ENCODE data around the gene PLCD3. TPM values are rescaled to one million over a fixed set of nuclear protein-coding genes. Genes with fewer than 3 reads are reported as not detected.

PLCD3 gene
- total and polyA plus RNA-seq, 2 of the 13 experiments (the other 11 are each of a cell fraction or from before 2014, with no cell fraction given): 11.3 to 39.1 TPM

DNA sequence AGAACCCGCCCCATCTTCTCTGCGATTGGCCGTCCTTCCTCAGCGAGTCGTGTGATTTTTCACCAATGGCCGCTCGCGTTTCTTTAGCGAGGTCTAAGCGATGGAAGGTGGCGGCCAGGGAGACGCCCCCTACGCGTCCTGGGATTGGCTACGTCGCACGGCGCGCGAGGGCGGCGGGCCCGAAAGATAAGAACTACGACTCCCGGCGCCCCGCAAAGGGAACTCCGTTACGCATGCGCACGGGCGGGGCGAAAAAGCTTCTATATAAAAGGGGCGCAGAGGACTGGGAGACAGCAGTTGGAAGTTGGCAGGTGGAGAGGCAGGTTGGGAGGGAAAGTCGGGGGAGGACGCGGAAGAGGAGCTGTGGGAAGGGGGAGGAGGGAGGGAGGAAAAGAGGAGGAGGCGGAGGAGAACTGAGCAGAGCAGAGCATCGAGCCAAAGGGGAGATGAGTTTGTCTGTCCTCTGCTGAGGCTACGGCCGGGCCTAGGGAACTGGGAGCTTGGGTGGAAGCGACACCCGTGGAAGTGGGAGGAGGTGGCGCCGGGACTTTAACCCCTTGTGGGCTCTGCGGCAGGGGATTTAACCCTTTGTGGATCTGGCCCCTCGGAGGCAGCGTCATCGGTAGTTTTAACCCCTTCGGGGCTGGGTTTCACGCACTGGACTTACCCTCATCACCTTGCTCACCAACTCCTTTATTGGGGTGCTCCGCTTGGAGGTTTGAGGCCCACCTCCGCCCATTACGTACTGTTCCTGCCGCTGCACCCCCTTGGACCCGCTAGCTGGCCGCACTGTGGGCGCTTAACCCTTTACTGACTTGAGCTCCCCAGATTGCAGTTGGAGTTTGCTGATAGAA lies 16.1 kb upstream of the PLCD3 start, which contains the start of gene HEXIM1 (continued):
- TF ChIP-seq, protein P1, sequence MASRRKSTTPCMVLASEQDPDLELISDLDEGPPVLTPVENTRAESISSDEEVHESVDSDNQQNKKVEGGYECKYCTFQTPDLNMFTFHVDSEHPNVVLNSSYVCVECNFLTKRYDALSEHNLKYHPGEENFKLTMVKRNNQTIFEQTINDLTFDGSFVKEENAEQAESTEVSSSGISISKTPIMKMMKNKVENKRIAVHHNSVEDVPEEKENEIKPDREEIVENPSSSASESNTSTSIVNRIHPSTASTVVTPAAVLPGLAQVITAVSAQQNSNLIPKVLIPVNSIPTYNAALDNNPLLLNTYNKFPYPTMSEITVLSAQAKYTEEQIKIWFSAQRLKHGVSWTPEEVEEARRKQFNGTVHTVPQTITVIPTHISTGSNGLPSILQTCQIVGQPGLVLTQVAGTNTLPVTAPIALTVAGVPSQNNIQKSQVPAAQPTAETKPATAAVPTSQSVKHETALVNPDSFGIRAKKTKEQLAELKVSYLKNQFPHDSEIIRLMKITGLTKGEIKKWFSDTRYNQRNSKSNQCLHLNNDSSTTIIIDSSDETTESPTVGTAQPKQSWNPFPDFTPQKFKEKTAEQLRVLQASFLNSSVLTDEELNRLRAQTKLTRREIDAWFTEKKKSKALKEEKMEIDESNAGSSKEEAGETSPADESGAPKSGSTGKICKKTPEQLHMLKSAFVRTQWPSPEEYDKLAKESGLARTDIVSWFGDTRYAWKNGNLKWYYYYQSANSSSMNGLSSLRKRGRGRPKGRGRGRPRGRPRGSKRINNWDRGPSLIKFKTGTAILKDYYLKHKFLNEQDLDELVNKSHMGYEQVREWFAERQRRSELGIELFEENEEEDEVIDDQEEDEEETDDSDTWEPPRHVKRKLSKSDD (CRISPR knock-in tag; IDR thresholded peaks at IDR 0.05; ENCODE audit: low read depth): peak; percentile 89
- TF ChIP-seq ZNF383 (CRISPR knock-in tag; IDR thresholded peaks at IDR 0.05; ENCODE audit: borderline replicate concordance) (no peak; the same call in 1 of the 2 replicates), RBAK (CRISPR knock-in tag; IDR thresholded peaks at IDR 0.05) (0 out of 2 replicates have a peak, but pooled peaks have one; percentile 62), SMAD3 (CRISPR knock-in tag; IDR thresholded peaks at IDR 0.05) (no peak; the same call in 1 of the 2 replicates), ZNF589 (CRISPR knock-in tag; conservative IDR thresholded peaks at IDR 0.05) (peak; percentile 91; the same call in 1 of the 2 replicates), ZNF720 (CRISPR knock-in tag; IDR thresholded peaks at IDR 0.05) (peak; percentile 86), HNRNPK (IDR thresholded peaks at IDR 0.05; ENCODE audit: low read depth, low read length, poor library complexity, severe bottlenecking) (peak; percentile 98), PHF5A (CRISPR knock-in tag; IDR thresholded peaks at IDR 0.05; ENCODE audit: low read depth, unreplicated experiment) (peak; percentile 53), PAF1 (CRISPR knock-in tag; IDR thresholded peaks at IDR 0.05) (no peak), U2AF1 (optimal IDR thresholded peaks at IDR 0.05; ENCODE audit: low read depth, low read length) (no peak), ZNF501 (CRISPR knock-in tag; IDR thresholded peaks at IDR 0.05) (peak; percentile 23; the same call in 1 of the 2 replicates), ZNF772 (CRISPR knock-in tag; IDR thresholded peaks at IDR 0.05) (0 out of 2 replicates have a peak, but pooled peaks have one; percentile 70), ZNF17 (CRISPR knock-in tag; IDR thresholded peaks at IDR 0.05) (no peak), ZNF776 (CRISPR knock-in tag; IDR thresholded peaks at IDR 0.05) (peak; percentile 88; the same call in 1 of the 2 replicates), ZSCAN21 (CRISPR knock-in tag; IDR thresholded peaks at IDR 0.05; ENCODE audit: borderline replicate concordance) (peak; percentile 80), NFE2 (CRISPR knock-in tag; IDR thresholded peaks at IDR 0.05) (no peak), ZNF256 (CRISPR knock-in tag; conservative IDR thresholded peaks at IDR 0.05) (no peak)
- TF ChIP-seq, protein P2, sequence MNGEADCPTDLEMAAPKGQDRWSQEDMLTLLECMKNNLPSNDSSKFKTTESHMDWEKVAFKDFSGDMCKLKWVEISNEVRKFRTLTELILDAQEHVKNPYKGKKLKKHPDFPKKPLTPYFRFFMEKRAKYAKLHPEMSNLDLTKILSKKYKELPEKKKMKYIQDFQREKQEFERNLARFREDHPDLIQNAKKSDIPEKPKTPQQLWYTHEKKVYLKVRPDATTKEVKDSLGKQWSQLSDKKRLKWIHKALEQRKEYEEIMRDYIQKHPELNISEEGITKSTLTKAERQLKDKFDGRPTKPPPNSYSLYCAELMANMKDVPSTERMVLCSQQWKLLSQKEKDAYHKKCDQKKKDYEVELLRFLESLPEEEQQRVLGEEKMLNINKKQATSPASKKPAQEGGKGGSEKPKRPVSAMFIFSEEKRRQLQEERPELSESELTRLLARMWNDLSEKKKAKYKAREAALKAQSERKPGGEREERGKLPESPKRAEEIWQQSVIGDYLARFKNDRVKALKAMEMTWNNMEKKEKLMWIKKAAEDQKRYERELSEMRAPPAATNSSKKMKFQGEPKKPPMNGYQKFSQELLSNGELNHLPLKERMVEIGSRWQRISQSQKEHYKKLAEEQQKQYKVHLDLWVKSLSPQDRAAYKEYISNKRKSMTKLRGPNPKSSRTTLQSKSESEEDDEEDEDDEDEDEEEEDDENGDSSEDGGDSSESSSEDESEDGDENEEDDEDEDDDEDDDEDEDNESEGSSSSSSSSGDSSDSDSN (CRISPR knock-in tag; IDR thresholded peaks at IDR 0.05): peak; percentile 70
- TF ChIP-seq, protein P3, sequence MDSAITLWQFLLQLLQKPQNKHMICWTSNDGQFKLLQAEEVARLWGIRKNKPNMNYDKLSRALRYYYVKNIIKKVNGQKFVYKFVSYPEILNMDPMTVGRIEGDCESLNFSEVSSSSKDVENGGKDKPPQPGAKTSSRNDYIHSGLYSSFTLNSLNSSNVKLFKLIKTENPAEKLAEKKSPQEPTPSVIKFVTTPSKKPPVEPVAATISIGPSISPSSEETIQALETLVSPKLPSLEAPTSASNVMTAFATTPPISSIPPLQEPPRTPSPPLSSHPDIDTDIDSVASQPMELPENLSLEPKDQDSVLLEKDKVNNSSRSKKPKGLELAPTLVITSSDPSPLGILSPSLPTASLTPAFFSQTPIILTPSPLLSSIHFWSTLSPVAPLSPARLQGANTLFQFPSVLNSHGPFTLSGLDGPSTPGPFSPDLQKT (CRISPR knock-in tag; IDR thresholded peaks at IDR 0.05; ENCODE audit: borderline replicate concordance): no peak
- TF ChIP-seq, protein P4, sequence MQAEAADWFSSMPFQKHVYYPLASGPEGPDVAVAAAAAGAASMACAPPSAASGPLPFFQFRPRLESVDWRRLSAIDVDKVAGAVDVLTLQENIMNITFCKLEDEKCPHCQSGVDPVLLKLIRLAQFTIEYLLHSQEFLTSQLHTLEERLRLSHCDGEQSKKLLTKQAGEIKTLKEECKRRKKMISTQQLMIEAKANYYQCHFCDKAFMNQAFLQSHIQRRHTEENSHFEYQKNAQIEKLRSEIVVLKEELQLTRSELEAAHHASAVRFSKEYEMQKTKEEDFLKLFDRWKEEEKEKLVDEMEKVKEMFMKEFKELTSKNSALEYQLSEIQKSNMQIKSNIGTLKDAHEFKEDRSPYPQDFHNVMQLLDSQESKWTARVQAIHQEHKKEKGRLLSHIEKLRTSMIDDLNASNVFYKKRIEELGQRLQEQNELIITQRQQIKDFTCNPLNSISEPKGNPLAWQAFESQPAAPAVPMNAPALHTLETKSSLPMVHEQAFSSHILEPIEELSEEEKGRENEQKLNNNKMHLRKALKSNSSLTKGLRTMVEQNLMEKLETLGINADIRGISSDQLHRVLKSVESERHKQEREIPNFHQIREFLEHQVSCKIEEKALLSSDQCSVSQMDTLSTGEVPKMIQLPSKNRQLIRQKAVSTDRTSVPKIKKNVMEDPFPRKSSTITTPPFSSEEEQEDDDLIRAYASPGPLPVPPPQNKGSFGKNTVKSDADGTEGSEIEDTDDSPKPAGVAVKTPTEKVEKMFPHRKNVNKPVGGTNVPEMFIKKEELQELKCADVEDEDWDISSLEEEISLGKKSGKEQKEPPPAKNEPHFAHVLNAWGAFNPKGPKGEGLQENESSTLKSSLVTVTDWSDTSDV (CRISPR knock-in tag; IDR thresholded peaks at IDR 0.05): peak; percentile 86; the same call in 1 of the 2 replicates
